ENCODE results near the gene HOXB8.

GRCh38 chr17:48590607-48591161 lies 24.4 kb downstream of the HOXB8 start:
- no peak for TF ChIP-seq POLR2A (IDR thresholded peaks at IDR 0.05)
- TF ChIP-seq CTCF (IDR thresholded peaks at IDR 0.05), result no peak
